HG03159 (cell line): Measurements from ENCODE around the gene NRG3.
A peak's percentile ranks its signal among the peaks of the same experiment; 100 is the strongest.

Experiments used
- ATAC-seq: cut with Tn5 transposase; IDR thresholded peaks from one replicate; pipeline ENCODE4 v1.9.1; 2021; ENCODE audit warnings: mild to moderate bottlenecking, moderate library complexity; ENCODE audit not compliant: unreplicated experiment

The NRG3 gene

GRCh38 chr10:81874875-81875466 lies at the start of gene NRG3:
TSS of gene NRG3 (plus strand) at chr10:81875194.
- ATAC-seq: no peak

DNA sequence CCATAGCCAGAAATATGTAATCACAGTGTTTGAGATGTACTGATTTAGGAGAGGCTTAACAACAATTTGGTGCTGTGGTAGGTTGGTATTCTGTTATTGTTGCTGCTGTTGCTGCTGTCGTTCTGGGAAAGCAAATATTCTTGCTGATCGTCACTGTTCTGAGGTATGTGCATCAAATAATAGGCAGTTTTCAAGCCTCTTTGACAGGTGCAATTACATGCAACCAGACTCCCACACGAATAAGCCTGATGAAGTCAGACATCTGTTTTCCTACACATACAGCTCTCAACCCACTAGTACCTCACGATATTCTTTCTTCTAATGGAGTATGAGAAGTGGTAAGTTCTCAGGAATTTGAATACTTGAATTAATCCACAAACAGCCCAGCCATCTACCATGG lies 46.7 kb upstream of the NRG3 start:
- ATAC-seq: no peak

- no peak for ATAC-seq
Observed at GRCh38 chr10:81831060-81831459, 43.9 kb upstream of the NRG3 start.

- ATAC-seq: no peak
Observed at GRCh38 chr10:81838950-81839349, 36.0 kb upstream of the NRG3 start.

DNA sequence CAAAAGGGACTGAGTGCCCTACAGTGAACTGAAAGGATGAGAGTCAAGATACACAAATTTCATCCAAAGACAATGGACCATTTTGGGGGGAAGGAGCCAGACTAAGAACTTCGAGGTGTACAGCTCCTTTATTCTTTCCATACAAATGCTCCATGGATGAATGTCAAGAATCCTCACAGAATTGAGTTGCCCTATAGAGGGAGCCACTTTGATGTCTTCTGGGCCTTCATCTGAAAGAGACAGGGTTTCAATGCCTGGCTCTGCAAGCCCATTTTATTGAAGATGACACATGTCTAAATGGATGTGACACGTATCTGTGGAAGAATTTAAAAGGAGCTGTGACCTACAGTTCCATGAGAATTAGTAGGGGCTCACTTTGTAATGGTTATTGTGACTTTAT lies 32.0 kb upstream of the NRG3 start:
- no peak for ATAC-seq

DNA sequence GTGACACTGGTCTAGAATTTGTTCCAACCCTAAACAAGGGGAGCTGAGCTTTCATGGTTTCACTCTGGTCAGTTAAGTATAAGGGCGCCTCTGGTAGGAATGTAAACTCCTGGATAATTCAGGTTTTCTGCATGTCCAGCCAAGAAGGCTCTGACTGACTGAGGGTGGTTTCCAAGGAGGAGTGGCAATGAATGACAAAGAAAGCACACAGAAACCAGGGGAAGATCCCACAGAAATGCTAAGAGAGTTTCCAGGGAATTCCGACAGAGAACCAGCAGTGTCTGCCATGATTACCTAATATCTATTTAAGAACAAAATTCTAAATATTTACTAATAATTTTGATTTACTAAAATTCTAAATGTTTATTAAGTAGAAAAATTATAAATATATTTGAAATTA lies 27.3 kb upstream of the NRG3 start:
- no peak for ATAC-seq

DNA sequence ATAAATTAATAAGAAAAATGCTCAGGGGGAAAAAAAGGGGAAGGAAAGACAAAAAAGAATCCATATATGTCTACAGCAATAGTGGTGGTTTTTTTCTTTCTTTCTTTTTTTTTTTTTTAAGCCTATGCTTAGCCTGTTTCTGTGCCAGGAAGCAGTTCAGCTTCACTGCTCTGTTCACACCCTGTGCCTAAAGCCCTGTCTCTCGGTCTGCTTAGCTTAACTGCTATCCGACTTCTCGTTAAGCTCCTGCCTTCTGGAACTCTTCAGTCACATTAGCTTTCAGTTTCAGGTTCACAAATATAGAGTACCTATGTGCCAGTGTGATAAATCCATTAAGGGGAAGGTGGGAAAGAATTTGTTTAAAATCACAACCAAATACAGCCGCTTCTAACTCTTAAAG lies 26.5 kb upstream of the NRG3 start:
- ATAC-seq: no peak

GRCh38 chr10:81848931-81849330 lies 26.1 kb upstream of the NRG3 start:
- ATAC-seq: no peak

GRCh38 chr10:81862596-81862995 lies 12.4 kb upstream of the NRG3 start:
- ATAC-seq: no peak

DNA sequence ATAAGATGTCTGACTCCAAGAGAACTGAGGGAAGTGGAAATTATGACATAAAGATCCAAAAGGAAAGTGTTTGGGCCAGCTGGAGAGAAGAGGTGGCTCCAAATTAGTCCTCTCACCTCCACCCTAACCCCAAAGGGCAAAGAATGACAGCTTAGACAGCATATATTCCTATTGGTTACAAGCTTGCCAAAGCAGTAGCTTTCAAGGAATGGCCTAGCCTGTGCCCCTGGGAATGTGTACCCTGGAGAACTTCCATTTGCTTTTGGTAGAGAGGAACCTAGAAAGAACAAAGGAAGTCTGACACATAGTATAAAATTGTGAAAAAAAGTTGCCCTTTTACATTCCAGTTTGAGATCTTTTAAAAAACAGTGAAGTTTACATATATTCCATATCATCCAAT lies 11.2 kb upstream of the NRG3 start:
- no peak for ATAC-seq

DNA sequence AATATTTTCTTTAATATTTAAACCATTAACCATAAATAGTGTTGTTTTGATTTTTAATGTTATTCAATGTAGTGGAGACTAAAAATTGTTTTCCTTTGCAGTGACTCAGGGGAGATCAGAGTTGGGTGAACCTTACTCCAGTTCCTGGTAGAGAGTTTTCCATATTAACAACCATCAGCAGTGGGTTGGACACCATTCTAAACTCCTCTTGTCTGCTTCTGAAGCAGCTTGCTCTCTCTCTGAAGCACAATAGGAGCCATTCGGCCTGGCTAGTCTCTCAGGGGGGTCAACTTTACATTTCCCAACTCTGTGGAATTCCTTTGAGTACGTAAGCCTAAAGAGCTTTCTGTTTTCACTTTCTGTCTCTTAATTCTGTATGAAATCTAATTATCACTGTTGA lies 9.4 kb upstream of the NRG3 start:
- ATAC-seq: no peak

- peak; percentile 97 for ATAC-seq
Observed at GRCh38 chr10:81866753-81867152, 8.2 kb upstream of the NRG3 start.

GRCh38 chr10:81870472-81870871 lies 4.5 kb upstream of the NRG3 start:
- no peak for ATAC-seq

- no peak for ATAC-seq
Observed at GRCh38 chr10:81871558-81871957, 3.4 kb upstream of the NRG3 start.

- no peak for ATAC-seq
Observed at GRCh38 chr10:81872206-81872862, 2.7 kb upstream of the NRG3 start.

GRCh38 chr10:81873231-81873931 lies 1.6 kb upstream of the NRG3 start:
- no peak for ATAC-seq

DNA sequence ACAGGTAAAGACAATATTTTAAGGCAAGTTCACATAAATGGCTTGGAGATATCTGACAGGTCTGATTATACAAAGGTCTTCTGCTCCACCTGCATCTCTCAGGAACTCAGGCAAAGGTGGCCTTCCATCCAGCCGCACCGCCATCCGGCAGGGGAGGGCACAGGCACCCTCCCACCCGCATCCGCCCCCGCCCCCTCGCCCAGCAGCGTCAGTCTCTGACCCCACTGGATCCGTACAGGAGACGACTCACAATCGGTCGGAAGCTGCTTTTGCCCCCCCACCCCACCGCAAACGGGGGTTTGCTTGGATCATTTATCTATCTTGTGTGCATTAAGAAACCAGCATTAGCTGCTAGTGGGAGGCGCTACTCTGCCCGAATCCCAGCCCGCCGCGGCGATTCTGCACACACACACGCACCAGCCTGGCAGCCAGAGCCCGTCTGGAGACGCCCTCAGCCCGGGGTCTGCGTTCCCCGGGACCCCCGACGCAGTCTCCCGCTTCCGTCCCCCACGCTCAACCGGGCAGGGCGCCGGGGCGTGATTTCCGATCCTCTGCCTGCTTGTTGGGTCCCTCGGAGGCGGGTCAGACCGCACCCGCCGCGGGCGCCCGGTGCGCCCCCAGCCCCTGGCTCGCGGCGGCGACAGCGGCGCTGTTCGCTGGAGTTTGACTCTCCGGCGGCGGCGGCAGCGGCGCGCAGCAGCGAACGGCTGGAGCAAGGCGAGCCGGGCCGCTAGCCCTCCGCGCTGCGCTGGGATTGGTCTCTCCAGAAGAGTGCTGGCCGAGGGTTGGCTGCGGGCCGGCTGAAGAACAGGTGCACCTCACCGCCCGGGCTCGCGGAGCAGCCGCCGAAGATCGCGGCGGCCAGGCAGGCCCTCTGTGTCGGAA lies 820 bp upstream of the NRG3 start:
- ATAC-seq: no peak

GRCh38 chr10:81875467-81876252 lies 666 bp downstream of the NRG3 start:
- no peak for ATAC-seq

GRCh38 chr10:81876253-81877077 lies 1.5 kb downstream of the NRG3 start:
- no peak for ATAC-seq

DNA sequence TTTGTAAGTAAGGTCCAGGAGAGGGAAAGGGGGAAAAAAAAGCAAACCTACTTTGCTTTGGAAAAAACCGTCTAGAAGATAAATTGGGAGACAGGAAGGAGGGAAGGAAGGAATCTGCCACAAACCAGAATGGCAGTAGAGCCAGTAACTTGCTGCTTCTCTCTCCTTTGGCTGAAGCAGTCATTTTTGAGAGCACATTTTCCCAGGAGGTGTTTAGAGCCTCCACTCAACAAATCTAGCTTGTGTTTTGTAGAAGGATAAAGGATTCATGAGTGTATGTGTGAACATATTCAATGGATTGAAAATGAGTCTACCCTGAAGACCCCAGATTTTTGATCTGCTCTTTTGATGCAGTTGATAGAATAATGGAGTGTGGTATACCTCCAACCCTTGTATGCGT lies 2.6 kb downstream of the NRG3 start:
- no peak for ATAC-seq
